Stimulated activated CD4-positive, alpha-beta T cell treated with anti-CD3 and anti-CD28 coated beads, TNF-alpha, amount 100 ng/mL, for 48 hours (primary cell): ENCODE results near the gene TBC1D1.

Experiments used
- DNase-seq, 3 donors: peaks; one replicate each; pipeline ENCODE4 v3.0.0-alpha.2; 2020; ENCODE audit warnings: low read depth in 3 of 3

TBC1D1 gene

GRCh38 chr4:38146383-38146782, 255.5 kb downstream of the TBC1D1 start:
- DNase-seq = no peak

- DNase-seq = no peak
These were observed 258.6 kb downstream of the TBC1D1 start for GRCh38 chr4:38149472-38149996.

- no peak for DNase-seq
These were observed 259.2 kb downstream of the TBC1D1 start for GRCh38 chr4:38149997-38150671.

- no peak for DNase-seq
These were observed 259.9 kb downstream of the TBC1D1 start for GRCh38 chr4:38150766-38151165.

GRCh38 chr4:38151873-38152272, 261.0 kb downstream of the TBC1D1 start:
- no peak for DNase-seq

GRCh38 chr4:38152305-38152704, 261.4 kb downstream of the TBC1D1 start:
- DNase-seq = no peak

GRCh38 chr4:38152721-38153386, 262.0 kb downstream of the TBC1D1 start:
- no peak for DNase-seq

- DNase-seq = no peak
These were observed 262.5 kb downstream of the TBC1D1 start for GRCh38 chr4:38153387-38153760.

- no peak for DNase-seq
These were observed 263.4 kb downstream of the TBC1D1 start for GRCh38 chr4:38154252-38154651.

GRCh38 chr4:38154681-38155588, 264.1 kb downstream of the TBC1D1 start:
- no peak for DNase-seq

- no peak for DNase-seq
These were observed 264.9 kb downstream of the TBC1D1 start for GRCh38 chr4:38155589-38156294.

GRCh38 chr4:38157592-38157991, 266.7 kb downstream of the TBC1D1 start:
- no peak for DNase-seq

GRCh38 chr4:38160487-38161207, 269.8 kb downstream of the TBC1D1 start:
- DNase-seq = peak; percentile 27 to 49 (median 29)

GRCh38 chr4:38161208-38162113, 270.6 kb downstream of the TBC1D1 start:
- DNase-seq = no peak

GRCh38 chr4:38162240-38162784, 271.4 kb downstream of the TBC1D1 start:
- no peak for DNase-seq

- no peak for DNase-seq
These were observed 272.5 kb downstream of the TBC1D1 start for GRCh38 chr4:38163216-38164006.

GRCh38 chr4:38164346-38164745, 273.5 kb downstream of the TBC1D1 start:
- no peak for DNase-seq

- no peak for DNase-seq
These were observed 275.2 kb downstream of the TBC1D1 start for GRCh38 chr4:38166082-38166481.

- DNase-seq = no peak
These were observed 275.9 kb downstream of the TBC1D1 start for GRCh38 chr4:38166768-38167167.
